Measurements from ENCODE around the gene SCN4B.

Gene SCN4B

DNA sequence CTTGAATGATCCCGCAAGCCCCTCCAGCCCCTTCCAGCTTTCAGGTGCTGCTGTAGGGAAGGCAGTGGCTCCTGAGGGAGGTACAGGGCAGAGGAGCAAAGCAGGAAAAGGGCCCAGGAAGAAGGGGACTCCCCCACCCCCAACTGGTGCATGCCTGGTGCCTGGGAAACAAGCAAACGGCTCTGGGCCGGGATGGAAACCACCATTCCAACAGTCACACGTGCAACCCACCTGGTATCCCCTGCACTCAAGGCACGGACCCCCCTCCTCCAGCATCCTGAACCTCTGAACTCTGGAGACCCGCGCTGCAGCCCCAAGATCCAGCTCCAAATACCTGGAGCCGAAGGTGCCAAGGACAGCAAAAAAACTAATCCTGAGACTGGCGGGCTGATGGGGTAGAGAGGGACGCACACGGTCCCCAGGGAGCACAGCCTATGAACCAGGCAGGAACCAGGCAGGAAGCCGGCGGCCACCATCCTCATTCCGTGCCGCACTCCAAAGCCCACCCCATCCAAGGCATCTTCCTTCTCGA is 537 bp downstream of the SCN4B start:
- DNase-seq (ENCODE audit: low spot score), result no peak

DNA sequence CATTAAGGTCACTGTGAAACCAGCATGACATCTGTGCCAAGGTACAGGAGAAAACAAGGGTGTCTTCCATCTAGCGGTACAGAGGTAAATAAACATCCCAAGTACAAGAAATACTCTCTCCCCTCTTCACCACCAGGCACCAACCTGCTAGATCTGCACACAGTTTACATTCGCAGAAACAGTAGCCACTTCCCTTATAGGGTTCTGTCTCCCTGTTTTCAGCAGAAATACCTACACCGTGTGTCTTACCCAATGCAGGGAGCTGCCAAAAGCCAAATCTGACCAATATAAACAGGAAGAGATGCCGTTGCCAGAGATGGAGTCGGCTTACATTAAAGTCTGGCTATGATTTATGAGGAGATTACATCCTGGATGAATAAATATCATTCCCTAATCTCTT is 1.2 kb downstream of the SCN4B start:
- no peak for DNase-seq (ENCODE audit: low spot score)

DNA sequence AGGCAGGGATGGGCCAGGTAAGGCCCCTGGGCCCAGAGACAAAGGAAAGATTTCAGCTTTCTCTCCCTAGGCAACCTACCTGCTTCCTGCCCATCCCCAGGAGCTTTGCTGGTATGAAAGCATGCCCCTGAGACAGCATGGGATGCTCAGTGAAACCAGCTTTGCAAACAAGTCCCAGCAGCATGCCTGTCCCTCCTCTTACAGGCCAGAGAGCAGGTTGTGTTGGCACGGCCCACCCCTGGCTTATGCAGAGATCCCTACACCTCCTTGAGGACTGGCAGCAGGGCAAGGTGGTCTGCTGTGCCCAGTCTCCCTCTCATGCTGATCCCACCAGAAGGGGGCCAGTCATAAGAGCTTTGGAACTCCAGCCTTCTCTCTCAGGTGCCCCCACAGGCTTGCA is 3.1 kb downstream of the SCN4B start:
- DNase-seq (ENCODE audit: low spot score), result no peak

DNA sequence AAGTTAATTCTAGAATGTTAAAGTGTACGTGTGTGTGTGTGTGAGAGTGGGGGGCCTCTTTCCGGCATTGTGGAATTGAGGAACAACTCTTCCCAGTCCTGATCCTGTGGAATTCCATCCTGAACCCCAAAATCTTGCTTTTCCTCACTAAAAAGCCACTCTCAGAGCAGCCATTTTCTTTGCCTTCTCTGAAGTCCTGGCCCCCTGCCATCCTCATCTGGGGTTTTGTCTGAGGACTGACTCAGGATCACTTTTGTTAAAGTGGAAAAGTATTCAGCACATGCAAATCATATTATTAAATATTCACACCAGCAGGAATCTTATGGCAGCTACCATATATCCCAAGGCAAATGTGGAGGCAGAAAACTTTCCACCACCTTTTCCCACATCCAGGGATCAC is 3.8 kb downstream of the SCN4B start:
- no peak for DNase-seq (ENCODE audit: low spot score)

GRCh38 chr11:118148240-118148639 is 4.4 kb downstream of the SCN4B start:
- DNase-seq (ENCODE audit: low spot score), result no peak

GRCh38 chr11:118147502-118147901 is 5.1 kb downstream of the SCN4B start:
- DNase-seq (ENCODE audit: low spot score), result no peak

DNA sequence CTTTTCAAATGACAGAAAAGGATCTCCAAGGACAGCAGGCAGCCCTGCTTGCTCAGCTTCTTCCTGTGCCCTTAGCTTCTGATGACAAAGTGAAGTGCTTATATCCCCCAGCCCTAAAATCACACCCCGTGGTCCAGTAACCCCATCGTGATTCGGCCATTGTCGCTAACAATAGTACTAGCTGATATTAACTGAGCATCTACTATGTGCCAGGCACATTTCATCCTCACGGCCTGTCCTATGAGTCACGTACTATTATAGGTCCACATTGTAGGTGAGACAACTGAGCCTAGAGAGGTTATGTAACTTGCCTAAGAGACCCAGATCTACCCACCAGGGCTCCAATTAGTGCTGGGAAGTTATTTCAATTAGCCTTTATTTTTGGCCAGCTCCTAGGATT is 6.1 kb downstream of the SCN4B start:
- DNase-seq (ENCODE audit: low spot score), result no peak

GRCh38 chr11:118145285-118146227 is 7.1 kb downstream of the SCN4B start:
- DNase-seq (ENCODE audit: low spot score), result peak; percentile 85

- no peak for DNase-seq (ENCODE audit: low spot score)
Measured at GRCh38 chr11:118144301-118145268, 8.0 kb downstream of the SCN4B start.

DNA sequence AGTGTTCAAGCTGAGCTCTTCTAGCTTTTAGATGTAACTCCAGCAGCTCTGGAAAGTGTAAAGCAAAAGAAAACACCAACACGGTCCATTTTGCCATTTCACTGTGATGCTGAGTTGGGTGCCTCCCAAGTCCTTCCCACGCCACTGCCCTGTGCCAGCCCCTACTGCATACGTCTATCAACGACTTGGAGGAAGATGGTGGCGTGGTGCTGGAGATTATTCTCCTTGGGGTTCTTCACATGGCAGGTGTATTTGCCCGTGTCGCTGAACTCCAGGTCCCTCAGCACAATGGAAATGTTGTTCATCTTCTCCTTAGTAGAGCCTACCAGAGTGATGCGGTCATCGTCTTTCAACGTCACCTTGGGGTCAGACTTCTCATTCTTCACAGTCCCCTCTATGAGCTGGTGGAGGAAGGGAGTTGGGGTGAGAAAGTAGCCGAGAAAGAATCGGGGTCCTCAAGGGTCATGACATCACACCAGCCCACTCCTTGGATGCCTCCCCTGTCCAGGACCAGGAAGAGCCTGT is 8.9 kb downstream of the SCN4B start:
- no peak for DNase-seq (ENCODE audit: low spot score)

- DNase-seq (ENCODE audit: low spot score), result peak; percentile 54
Measured at GRCh38 chr11:118142809-118143208, 9.8 kb downstream of the SCN4B start.

GRCh38 chr11:118142081-118142480 is 10.5 kb downstream of the SCN4B start:
- DNase-seq (ENCODE audit: low spot score), result no peak

- DNase-seq (ENCODE audit: low spot score), result no peak
Measured at GRCh38 chr11:118139578-118139977, 13.0 kb downstream of the SCN4B start.

- DNase-seq (ENCODE audit: low spot score), result no peak
Measured at GRCh38 chr11:118138839-118139420, 13.7 kb downstream of the SCN4B start.

DNA sequence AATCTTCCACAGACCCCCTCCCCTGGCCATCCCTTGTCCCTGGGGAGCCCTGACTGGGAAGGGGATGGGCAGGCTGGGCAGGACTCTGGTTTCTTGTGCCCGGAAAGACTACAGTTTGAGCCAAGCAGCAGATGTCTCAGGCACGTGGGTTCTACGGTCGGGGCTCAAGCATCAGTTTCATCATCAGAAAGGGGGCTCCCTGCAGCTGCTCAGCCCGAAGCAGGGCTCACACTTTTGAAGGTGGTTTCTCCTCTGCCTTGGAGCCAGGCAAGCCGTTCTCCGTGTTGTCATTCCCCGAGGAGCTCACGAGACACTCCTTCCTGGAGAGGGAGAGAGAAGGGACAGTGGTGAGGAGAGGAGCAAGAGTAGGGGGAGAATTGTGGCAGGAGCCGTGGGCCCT is 15.8 kb downstream of the SCN4B start:
- DNase-seq (ENCODE audit: low spot score), result no peak

DNA sequence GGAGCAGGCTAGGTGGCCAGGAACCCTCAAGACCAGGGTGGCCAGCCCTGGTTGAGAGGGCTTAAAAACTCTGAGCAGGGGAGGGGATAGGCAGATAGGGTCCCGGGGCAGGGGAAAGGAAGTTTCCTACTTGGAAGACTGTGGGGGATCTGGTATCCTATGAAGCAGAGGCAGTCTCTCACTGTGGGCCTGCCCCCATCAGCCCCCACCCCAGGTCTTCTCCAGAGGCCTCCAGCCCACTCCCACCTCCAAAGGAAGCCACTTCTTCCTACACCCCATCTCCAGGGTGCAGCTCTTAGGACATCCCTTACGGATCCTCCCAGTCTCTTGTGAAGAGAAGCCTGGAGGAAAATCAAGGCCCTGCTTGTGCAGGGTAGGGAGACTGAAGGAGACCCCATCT is 16.3 kb downstream of the SCN4B start:
- DNase-seq (ENCODE audit: low spot score), result no peak

DNA sequence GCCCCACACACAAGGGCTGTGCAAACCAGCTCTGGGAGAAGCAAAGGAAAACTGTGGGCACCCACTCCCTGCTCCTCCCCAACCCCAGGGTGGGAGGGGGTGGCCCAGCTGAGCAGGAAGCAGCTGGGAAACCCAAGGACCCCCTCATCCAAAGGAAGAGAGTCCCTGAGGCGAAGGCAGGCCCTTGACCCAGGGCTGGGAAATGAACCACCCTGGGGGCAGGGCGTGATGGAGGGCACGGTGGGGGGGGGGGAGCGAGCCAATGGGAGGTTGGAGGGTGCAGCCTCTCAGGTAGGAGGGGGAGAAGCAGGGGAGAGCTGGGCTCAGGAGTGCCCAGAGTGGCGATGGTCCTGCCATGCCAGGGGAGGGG is 16.8 kb downstream of the SCN4B start:
- no peak for DNase-seq (ENCODE audit: low spot score)

DNA sequence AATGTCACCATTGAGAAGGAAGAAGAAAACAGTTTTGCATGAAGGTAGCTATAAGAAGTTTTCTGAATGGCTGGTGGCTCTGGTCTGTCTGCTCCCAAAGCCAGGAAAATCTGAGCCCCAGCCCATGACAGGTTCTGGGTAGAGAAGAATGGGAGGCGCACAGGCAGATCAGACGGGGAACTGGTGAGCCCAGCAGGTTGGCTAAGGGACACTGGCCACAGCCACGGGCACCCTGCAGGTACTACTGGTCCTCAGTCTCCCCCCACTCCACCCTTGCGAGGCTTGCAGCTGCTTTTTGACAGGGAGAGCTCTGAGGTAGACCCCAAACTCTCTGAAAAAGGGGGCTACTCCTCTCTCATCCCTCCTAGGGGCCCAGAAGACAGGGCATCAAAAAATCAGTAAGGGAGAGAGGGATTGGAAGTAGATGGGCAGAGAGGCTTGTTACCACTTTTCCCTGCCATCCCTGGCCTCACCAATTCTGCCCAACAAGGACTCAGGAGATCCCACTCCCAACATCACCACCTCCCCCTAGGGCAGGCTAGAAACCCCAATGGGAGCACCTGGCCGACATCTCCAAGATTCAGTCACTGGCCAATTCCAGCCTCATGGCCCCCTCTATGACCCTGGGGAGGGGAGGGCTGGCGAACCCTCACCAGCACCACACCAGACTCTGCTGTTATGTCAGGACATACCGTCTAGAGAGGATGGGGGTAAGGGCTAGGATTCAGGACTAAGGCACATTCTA is 17.4 kb downstream of the SCN4B start:
- no peak for DNase-seq (ENCODE audit: low spot score)

GRCh38 chr11:118133816-118134215 is 18.8 kb downstream of the SCN4B start:
- DNase-seq (ENCODE audit: low spot score), result no peak

GRCh38 chr11:118132385-118133151 is 20.1 kb downstream of the SCN4B start:
- DNase-seq (ENCODE audit: low spot score), result no peak

Measured in Ammon's horn (tissue), 1 donor.